PC-9 (cell line): ENCODE results near the gene RTN4IP1. TPM values are rescaled to one million over a fixed set of nuclear protein-coding genes. Genes with fewer than 3 reads are reported as not detected.
"Not testable (repeated sequence)": the region's sequence is repeated elsewhere in the genome, so short reads cannot be mapped to it uniquely, and the experiment has no call there.

Source experiments
- BruUV-seq: library from RNA; stranded (reverse); fragments of 400-500 nt; replicated peaks from 2 replicates; lab custom pipeline; 2021; lab: Mats Ljungman, UMichigan
- CTCF ChIA-PET: fragments of 300-600 bp; sonication (Branson Sonifier 250); formaldehyde crosslinking; loops from one replicate; lab custom pipeline; 2022; ENCODE audit warnings: antibody characterized with exemption; lab: Charles Lee
- POLR2A ChIA-PET: fragments of 300-600 bp; sonication (Branson Sonifier 250); formaldehyde crosslinking; loops from one replicate; lab custom pipeline; 2022; ENCODE audit warnings: antibody characterized with exemption; ENCODE audit not compliant: unreplicated experiment; lab: Charles Lee
- DNase-seq, 2 experiments: peaks; one replicate each; pipeline versions ENCODE4 v3.0.0 to v3.0.0-alpha.2; 2015 to 2022; ENCODE audit warnings: mixed read lengths in 1 of 2
- H2AFZ ChIP-seq: fragments of 200-600 bp; sonication (generic); 2 replicates; pipeline ENCODE4 v1.8.1; 2017; ENCODE audit warnings: antibody characterized with exemption
- H3F3A ChIP-seq: fragments of 200-600 bp; sonication (generic); 2 replicates; pipeline ENCODE4 v1.8.1; 2017; ENCODE audit warnings: antibody characterized with exemption, mild to moderate bottlenecking, low read depth; ENCODE audit not compliant: insufficient read depth
- H3K27ac ChIP-seq: fragments of 200-600 bp; sonication (generic); 2 replicates; pipeline ENCODE4 v1.6.1; 2016; ENCODE audit warnings: mixed run types
- H3K27me3 ChIP-seq: fragments of 200-600 bp; sonication (generic); 2 replicates; pipeline ENCODE4 v1.6.1; 2016; ENCODE audit warnings: low read depth, mixed run types; ENCODE audit not compliant: insufficient read depth
- H3K36me3 ChIP-seq: fragments of 200-600 bp; sonication (generic); 2 replicates; pipeline ENCODE4 v1.6.1; 2016; ENCODE audit warnings: low read depth, mixed run types
- H3K4me1 ChIP-seq: fragments of 200-600 bp; sonication (generic); replicated peaks from 2 replicates; pipeline ENCODE4 v1.6.1; 2016; ENCODE audit warnings: mixed run types; ENCODE audit not compliant: insufficient read depth
- H3K4me2 ChIP-seq: fragments of 200-600 bp; sonication (generic); 2 replicates; pipeline ENCODE4 v1.6.1; 2017; ENCODE audit warnings: mixed run types
- H3K4me3 ChIP-seq: fragments of 200-600 bp; sonication (generic); 2 replicates; pipeline ENCODE4 v1.6.1; 2016; ENCODE audit warnings: mixed run types
- H3K79me2 ChIP-seq: fragments of 200-600 bp; sonication (generic); 2 replicates; pipeline ENCODE4 v1.6.1; 2017; ENCODE audit warnings: low read depth, mixed run types
- H3K9me2 ChIP-seq: fragments of 200-600 bp; sonication (generic); 2 replicates; pipeline ENCODE4 v1.8.1; 2017; ENCODE audit warnings: mild to moderate bottlenecking; ENCODE audit not compliant: insufficient read depth
- H3K9me3 ChIP-seq: fragments of 200-600 bp; sonication (generic); 2 replicates; pipeline ENCODE4 v1.8.1; 2016; ENCODE audit warnings: low read depth; ENCODE audit not compliant: insufficient read depth
- H4K20me1 ChIP-seq: fragments of 200-600 bp; sonication (generic); 2 replicates; pipeline ENCODE4 v1.8.1; 2017; ENCODE audit not compliant: insufficient read depth
- EZH2 ChIP-seq: fragments of 200-600 bp; sonication (generic); IDR thresholded peaks from 2 replicates; pipeline ENCODE4 v1.8.0; 2017; ENCODE audit warnings: antibody characterized with exemption, low read depth
- intact Hi-C: fragments of 100-400 bp; cut with micrococcal nuclease; formaldehyde crosslinking; loops from one replicate; pipeline ENCODE4 v1.10.0; 2022; ENCODE audit not compliant: unreplicated experiment
- total RNA-seq: library from RNA; stranded (reverse); gene quantifications from 2 replicates; pipeline ENCODE4 v1.2.3, GENCODE V29; 2021
- TF ChIP-seq, protein P1 (sequence below): fragments of 200-600 bp; sonication (generic); conservative IDR thresholded peaks from 2 replicates; pipeline ENCODE4 v1.6.1; 2017; ENCODE audit warnings: mixed run types, antibody characterized with exemption, mild to moderate bottlenecking, moderate library complexity

The RTN4IP1 gene
- total RNA-seq, 1 experiment from 2014 or later, result 10.0 TPM

DNA sequence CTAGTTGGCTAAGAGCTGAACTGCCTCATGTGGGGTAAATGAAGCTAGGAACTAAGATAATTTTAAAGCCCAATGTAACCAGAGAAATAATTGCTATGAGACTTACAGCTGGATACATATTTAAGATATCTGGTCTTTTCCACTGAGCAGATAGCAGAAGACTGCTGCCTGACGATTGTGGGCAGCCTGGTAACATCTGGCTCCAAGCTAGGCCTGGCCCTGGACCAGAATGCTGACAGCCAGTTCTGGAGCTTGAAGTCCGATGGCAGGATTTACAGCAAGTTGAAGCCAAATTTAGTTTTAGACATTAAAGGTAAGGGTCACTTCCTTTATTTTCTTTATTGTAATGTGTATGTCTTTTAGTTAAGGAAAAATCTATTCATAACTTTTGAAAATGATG is 65.7 kb downstream of the RTN4IP1 start:
- POLR2A ChIA-PET, result no interaction called here
- Histone ChIP-seq H3K9me3 (no peaks in the 10 kb centered on the region), H3K4me2 (no peak overlapping the region), H3K4me3 (no peak overlapping the region), H2AFZ (no peak overlapping the region), H4K20me1 (no peaks in the 10 kb centered on the region), H3F3A (peaks cover 23% of the 10 kb centered on the region), H3K9me2 (no peaks in the 10 kb centered on the region), H3K27me3 (no peaks in the 10 kb centered on the region), H3K36me3 (peaks cover 19% of the 10 kb centered on the region), H3K4me1 (peaks cover 26% of the 10 kb centered on the region), H3K27ac (no peak overlapping the region), H3K79me2 (no peaks in the 10 kb centered on the region)
- CTCF ChIA-PET, result interaction anchor here (0.5 kb wide), 1 partner anchor 436 kb away, joined by 3 read pairs; no protein-coding TSS in a partner anchor
- DNase-seq, result no peak
- intact Hi-C loops, result no loop called here
- no TSS peak for BruUV-seq
- TF ChIP-seq, protein P1, sequence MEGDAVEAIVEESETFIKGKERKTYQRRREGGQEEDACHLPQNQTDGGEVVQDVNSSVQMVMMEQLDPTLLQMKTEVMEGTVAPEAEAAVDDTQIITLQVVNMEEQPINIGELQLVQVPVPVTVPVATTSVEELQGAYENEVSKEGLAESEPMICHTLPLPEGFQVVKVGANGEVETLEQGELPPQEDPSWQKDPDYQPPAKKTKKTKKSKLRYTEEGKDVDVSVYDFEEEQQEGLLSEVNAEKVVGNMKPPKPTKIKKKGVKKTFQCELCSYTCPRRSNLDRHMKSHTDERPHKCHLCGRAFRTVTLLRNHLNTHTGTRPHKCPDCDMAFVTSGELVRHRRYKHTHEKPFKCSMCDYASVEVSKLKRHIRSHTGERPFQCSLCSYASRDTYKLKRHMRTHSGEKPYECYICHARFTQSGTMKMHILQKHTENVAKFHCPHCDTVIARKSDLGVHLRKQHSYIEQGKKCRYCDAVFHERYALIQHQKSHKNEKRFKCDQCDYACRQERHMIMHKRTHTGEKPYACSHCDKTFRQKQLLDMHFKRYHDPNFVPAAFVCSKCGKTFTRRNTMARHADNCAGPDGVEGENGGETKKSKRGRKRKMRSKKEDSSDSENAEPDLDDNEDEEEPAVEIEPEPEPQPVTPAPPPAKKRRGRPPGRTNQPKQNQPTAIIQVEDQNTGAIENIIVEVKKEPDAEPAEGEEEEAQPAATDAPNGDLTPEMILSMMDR, result no peak
- no peak for TF ChIP-seq EZH2

DNA sequence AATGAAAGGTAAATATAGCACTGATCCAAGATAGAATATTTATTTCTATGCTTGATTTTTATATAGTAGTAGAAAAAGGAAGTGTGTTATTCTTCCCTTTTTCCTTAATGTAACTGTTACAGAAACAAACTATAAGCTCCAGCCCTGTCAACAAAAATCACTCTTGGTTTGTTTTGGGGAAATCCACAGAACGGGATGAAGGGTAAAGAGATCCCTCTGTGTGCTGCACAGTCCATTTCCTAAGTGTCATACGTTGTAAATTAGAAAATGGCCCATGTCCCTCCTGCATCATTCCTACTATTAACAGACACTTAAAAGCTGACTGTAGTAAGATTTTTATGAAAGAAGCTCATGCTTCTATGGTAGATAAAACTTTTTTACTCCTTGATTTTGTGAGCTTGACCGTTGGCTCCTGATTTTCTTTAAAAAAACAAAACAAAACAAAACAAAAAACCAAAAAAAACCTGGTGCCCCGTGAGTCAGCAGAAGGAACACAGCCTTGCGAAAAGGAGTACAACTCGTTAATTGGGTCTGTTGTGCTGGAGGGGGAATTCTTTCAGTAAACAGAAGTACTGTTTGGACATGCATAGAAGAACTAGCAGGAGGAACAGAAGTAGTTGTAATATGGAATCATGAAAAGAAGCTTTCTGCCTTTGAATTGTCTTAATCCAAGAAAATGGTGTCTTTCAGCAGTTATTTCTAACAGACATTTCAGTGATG is 67.5 kb downstream of the RTN4IP1 start:
- no peaks in the 10 kb centered on the region for H3K9me3 ChIP-seq
- intact Hi-C loops, result no loop called here
- DNase-seq, result peak in 1 of 2 experiments; percentile 42
- no peaks in the 10 kb centered on the region for H3K27me3 ChIP-seq
- H3F3A ChIP-seq, result peaks cover 28% of the 10 kb centered on the region
- H3K36me3 ChIP-seq, result peaks cover 18% of the 10 kb centered on the region
- ChIA-PET CTCF (no interaction called here), POLR2A (interaction anchor here (0.6 to 0.7 kb wide), 2 partner anchors 15 to 47 kb away, joined by 3 to 10 read pairs; no protein-coding TSS in a partner anchor)
- H3K4me2 ChIP-seq, result peak overlapping the region; percentile 50
- no peaks in the 10 kb centered on the region for H3K9me2 ChIP-seq
- H2AFZ ChIP-seq, result no peak overlapping the region
- 0 out of 2 replicates have a peak overlapping the region, but pooled peaks have one; percentile 15 for H3K4me3 ChIP-seq
- no TSS peak for BruUV-seq
- peak overlapping the region; percentile 59 for H3K27ac ChIP-seq
- peaks cover 35% of the 10 kb centered on the region for H3K4me1 ChIP-seq
- TF ChIP-seq, protein P1, result no peak
- TF ChIP-seq EZH2, result no peak
- no peaks in the 10 kb centered on the region for H4K20me1 ChIP-seq
- no peaks in the 10 kb centered on the region for H3K79me2 ChIP-seq

DNA sequence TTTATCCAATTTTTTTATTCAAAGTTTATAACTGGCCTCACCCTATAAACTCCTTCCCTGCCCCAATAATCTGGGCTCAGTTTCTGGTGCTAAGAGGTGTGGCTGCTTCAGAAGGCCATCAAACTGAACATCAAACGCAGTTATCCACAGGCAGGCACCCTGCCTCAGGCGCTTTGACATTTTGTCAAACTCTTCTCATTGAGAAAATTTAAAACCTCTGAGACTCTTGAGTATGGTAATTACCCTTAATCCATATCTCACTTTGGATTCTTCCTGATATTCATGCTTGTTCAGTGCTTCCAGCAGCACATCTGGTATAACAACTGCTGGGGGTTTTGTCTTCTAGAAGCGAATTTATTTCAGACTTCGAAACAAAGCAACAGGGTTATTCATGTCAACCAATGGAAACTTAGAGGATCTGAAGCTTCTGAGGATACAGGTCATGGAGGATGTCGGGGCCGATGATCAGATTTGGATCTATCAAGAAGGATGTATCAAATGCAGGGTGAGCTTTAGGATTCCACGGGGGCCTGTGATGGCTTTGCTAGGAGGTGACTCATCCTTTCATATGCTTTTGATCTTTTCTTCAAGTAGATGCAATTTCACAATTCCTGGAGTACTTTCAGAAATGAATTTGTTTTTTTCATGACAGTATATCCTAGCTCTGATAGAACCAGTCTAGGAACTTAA is 68.2 kb downstream of the RTN4IP1 start:
- Histone ChIP-seq H3K4me2 (peak overlapping the region; percentile 50), H3K27ac (peak overlapping the region; percentile 59), H3K79me2 (no peaks in the 10 kb centered on the region), H3K9me3 (no peaks in the 10 kb centered on the region), H3K4me3 (no peak overlapping the region), H3K9me2 (no peaks in the 10 kb centered on the region), H3K27me3 (no peaks in the 10 kb centered on the region), H2AFZ (no peak overlapping the region), H3K4me1 (peaks cover 36% of the 10 kb centered on the region), H3K36me3 (peaks cover 18% of the 10 kb centered on the region), H3F3A (peaks cover 28% of the 10 kb centered on the region), H4K20me1 (no peaks in the 10 kb centered on the region)
- no peak for TF ChIP-seq EZH2
- TF ChIP-seq, protein P1, result no peak
- intact Hi-C loops, result no loop called here
- BruUV-seq, result no TSS peak
- ChIA-PET POLR2A (interaction anchor here (0.6 to 0.7 kb wide), 2 partner anchors 14 to 47 kb away, joined by 3 to 10 read pairs; no protein-coding TSS in a partner anchor), CTCF (no interaction called here)
- peak in 1 of 2 experiments; percentile 71 for DNase-seq

DNA sequence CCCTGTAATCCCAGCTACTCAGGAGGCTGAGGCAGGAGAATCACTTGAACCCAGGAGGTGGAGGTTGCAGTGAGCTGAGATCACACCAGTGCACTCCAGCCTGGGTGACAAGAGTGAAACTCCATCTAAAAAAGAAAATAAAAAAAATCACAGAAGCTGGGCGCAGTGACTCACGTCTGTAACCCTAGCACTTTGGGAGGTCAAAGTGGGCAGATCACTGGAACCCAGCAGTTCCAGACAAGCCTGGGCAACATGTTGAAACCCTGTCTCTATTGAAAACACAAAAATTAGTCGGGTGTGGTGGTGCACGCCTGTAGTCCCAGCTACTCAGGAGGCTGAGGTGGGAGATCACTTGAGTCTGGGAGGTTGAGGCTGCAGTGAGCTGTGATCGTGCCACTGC is 69.6 kb downstream of the RTN4IP1 start:
- DNase-seq, H4K20me1 ChIP-seq, H2AFZ ChIP-seq, intact Hi-C loops, H3K4me3 ChIP-seq, CTCF ChIA-PET, H3K27ac ChIP-seq, H3K9me3 ChIP-seq, BruUV-seq, H3K9me2 ChIP-seq, H3K79me2 ChIP-seq, H3K27me3 ChIP-seq, H3K4me2 ChIP-seq: not testable (repeated sequence)
- Histone ChIP-seq H3K36me3 (peaks cover 18% of the 10 kb centered on the region), H3F3A (peaks cover 32% of the 10 kb centered on the region), H3K4me1 (peaks cover 43% of the 10 kb centered on the region)
- POLR2A ChIA-PET, result interaction anchor here (0.6 kb wide), 1 partner anchor 224 kb away, joined by 5 read pairs; no protein-coding TSS in a partner anchor
